Measurements from ENCODE around the gene FAM219A.

Gene FAM219A

DNA sequence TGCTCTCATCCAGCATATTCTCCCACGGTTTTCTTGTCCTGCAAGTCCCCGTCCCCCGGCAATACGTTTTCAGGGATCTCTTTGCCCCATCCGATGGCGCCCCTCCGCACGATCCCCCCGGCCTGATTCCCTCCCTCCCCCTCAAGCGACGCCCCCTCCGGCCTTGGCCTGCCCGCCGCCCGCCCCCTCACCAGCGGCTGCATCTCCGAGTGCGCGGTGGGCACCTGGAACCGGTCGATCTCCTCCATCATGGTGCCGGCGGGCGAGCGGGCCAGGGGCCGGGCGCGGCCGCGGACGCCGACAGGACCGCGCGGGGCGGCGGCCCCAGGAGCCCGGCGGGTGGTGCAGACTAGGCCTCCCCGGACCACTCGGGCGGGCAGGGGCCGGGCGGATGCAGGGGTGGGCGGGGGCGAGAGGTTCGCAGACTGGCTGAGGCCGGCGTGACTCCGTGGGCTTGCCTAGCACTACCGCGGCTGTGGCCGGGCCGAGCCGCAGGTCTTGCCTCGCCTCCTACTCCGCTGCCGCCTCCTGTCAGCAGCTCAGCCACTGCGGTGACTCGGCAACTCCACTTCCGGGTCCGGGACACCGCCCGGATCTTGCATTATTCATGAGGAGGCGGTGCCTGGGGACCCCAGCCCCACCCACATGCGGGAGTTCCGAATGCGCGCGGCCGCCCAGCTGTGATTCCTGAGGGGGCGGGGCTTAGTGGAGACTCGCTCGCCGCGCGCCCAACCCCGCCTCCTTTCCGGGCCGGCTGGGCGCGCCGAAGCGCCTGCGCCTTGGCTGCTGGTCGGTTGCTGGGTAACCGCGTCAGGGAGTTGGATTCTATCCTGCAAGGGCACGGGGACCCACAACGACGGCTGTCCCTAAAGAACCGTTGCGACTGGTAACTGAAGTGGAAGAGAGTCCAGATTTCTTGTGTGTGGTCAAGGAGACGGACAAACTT is at the start of gene FAM219A, which contains the start of gene DNAI1:
Gene FAM219A, minus strand, starts transcription at position 558 of the 946 bp plus-strand sequence. Its CDS starts 307 bp downstream, at position 251.
Gene DNAI1, plus strand, starts transcription at position 793 of the 946 bp plus-strand sequence. CDS start 201 bp downstream, outside the sequence.
- H3K4me3 ChIP-seq (ENCODE audit: control insufficient read depth, low read depth, low read length): peak within 1 kb of the TSS; percentile 81
- TF ChIP-seq, protein P1, sequence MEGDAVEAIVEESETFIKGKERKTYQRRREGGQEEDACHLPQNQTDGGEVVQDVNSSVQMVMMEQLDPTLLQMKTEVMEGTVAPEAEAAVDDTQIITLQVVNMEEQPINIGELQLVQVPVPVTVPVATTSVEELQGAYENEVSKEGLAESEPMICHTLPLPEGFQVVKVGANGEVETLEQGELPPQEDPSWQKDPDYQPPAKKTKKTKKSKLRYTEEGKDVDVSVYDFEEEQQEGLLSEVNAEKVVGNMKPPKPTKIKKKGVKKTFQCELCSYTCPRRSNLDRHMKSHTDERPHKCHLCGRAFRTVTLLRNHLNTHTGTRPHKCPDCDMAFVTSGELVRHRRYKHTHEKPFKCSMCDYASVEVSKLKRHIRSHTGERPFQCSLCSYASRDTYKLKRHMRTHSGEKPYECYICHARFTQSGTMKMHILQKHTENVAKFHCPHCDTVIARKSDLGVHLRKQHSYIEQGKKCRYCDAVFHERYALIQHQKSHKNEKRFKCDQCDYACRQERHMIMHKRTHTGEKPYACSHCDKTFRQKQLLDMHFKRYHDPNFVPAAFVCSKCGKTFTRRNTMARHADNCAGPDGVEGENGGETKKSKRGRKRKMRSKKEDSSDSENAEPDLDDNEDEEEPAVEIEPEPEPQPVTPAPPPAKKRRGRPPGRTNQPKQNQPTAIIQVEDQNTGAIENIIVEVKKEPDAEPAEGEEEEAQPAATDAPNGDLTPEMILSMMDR (IDR thresholded peaks at IDR 0.05; ENCODE audit: control insufficient read depth, insufficient read depth, low read depth, low read length, missing control alignments): no peak
- DNase-seq (ENCODE audit: low read depth): peak; percentile 88

DNA sequence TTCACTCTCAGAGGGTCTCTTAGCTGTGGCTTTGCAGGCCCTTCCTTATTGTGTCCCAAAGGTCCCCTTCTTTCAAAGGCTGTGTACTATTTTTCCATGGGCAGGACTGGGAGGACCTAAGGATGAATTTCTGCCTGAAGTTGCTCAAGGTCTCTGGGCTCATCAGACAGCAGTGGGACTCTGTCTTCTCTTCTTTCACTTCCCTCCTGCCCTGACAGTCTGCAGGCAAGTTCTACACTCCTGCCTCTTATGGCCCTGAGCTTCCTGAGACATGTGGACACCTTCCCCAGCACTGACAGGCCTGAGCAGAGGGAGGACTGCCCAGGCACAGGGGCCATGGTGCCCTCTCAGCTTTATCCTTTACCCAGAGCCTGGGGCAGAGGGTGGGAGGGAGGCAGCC is 49.6 kb upstream of the FAM219A start:
- H3K4me3 ChIP-seq (ENCODE audit: control insufficient read depth, low read depth, low read length): no peak overlapping the region
- TF ChIP-seq, protein P1 (IDR thresholded peaks at IDR 0.05; ENCODE audit: control insufficient read depth, insufficient read depth, low read depth, low read length, missing control alignments): no peak
- DNase-seq (ENCODE audit: low read depth): no peak

GRCh38 chr9:34507556-34507955 is 49.2 kb upstream of the FAM219A start:
- DNase-seq (ENCODE audit: low read depth): no peak
- TF ChIP-seq, protein P1 (IDR thresholded peaks at IDR 0.05; ENCODE audit: control insufficient read depth, insufficient read depth, low read depth, low read length, missing control alignments): no peak
- no peak overlapping the region for H3K4me3 ChIP-seq (ENCODE audit: control insufficient read depth, low read depth, low read length)

DNA sequence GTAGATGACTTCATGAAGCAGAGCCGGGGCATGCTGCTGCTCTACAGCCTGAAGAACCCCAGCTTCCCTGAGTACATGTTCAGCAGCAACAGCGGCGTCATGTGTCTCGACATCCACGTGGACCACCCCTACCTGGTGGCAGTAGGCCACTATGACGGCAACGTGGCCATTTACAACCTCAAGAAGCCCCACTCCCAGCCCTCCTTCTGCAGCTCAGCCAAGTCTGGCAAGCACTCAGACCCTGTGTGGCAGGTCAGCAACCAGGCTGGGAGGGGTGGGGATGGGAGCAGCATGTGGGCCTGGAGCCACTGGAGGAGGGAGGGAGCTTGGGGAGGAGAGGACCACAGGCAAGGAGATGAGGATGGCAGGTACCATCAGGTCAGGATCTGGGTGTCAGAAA is 48.3 kb upstream of the FAM219A start:
- no peak for DNase-seq (ENCODE audit: low read depth)
- TF ChIP-seq, protein P1 (IDR thresholded peaks at IDR 0.05; ENCODE audit: control insufficient read depth, insufficient read depth, low read depth, low read length, missing control alignments): no peak
- H3K4me3 ChIP-seq (ENCODE audit: control insufficient read depth, low read depth, low read length): no peak overlapping the region

DNA sequence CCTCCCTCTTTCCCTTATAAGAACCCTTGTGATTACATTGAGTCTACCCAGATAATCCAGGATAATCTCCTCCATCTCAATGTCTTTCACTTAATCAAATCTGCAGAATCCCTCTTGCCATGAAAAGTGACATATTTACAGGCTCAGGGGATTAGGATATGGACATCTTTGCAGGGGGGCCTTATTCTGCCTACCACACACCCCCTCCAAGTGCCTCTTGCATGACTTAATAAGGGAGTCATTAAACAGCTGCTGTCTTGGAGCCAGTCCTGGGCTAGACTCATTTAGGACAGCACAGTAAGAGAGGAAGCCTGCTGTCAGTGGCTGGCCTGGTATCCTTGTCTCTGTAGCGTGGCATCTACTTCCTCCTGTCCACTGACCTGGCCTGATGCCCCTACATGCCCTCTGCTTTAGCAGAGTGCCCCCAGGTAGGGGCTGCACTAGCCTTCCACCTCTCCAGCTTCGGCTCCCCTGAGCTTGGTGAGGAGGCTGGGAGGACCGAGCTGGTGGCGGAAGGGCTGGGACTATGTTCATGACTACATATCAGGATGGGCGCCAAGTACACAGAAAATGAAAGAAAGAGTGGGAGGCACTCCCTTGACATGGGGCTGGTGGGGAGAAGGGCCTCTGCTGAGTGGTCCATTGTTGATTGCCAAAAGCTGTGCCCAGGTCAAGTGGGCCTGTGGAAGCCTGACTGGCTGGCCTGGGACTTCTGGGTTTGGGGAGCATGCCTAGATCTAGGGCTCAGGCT is 47.2 kb upstream of the FAM219A start:
- TF ChIP-seq, protein P1 (IDR thresholded peaks at IDR 0.05; ENCODE audit: control insufficient read depth, insufficient read depth, low read depth, low read length, missing control alignments): no peak
- no peak overlapping the region for H3K4me3 ChIP-seq (ENCODE audit: control insufficient read depth, low read depth, low read length)
- DNase-seq (ENCODE audit: low read depth): no peak

- no peak for DNase-seq (ENCODE audit: low read depth)
- H3K4me3 ChIP-seq (ENCODE audit: control insufficient read depth, low read depth, low read length): no peak overlapping the region
- TF ChIP-seq, protein P1 (IDR thresholded peaks at IDR 0.05; ENCODE audit: control insufficient read depth, insufficient read depth, low read depth, low read length, missing control alignments): no peak
These were observed 45.0 kb upstream of the FAM219A start for GRCh38 chr9:34503406-34503805.
